ENCODE measurements around the gene TEX52. TPM values are rescaled to one million over a fixed set of nuclear protein-coding genes. Genes with fewer than 3 reads are reported as not detected.

The TEX52 gene
- total RNA-seq, 1 experiment from 2014 or later, result not detected

DNA sequence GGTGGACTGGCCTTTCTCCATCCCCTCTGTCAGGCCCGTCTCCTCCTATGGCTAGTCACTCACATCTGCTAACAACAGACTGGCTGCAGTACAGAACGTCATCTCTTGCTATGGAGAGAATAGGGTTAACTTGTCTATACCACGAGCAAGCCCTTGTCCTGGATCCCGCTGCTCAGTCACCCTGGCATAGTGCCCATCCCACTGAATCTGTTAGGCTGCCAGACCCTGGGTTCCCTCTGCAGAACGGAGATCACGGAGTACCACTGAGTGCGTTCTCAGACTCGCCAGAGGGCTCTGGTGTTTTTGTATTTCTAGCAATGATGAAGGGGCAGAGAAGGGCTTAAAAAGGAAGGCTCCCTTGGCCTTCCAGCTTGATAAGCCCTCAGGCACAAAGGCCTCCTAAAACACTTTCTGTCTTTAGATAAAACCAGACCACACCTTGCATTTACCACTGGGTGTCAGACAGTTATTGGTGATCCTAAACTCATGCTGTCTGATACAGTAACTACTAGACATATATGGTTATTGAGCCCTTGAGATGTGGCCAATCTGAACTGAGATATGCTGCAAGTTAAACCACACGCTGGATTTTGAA, 15.7 kb downstream of the TEX52 start:
- no peak for DNase-seq (ENCODE audit: low read depth, low spot score)
- in situ Hi-C loops (cut with HindIII; ENCODE audit: low pct_unique_long_range_greater_than_20kb, low sequenced_read_pairs), result no loop called here

DNA sequence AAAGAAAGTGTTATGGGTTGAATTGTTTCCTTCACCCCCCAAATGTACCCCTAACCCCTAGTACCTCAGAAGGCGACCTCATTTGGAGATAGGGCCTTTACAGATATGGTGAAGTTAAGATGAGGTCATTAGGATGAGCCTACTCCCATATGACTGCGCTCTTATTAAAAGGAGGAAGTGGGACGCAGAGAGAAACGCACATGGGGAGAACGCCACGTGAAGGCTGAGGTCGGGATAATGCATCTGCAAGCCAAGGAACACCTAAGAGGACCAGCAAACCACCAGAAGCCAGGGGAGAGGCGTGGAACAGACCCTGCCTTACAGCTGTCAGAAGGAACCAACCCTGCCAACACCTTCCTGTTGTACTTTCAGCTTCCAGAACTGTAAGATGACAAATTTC, 20.3 kb downstream of the TEX52 start:
- DNase-seq (ENCODE audit: low read depth, low spot score), result no peak
- in situ Hi-C loops (cut with HindIII; ENCODE audit: low pct_unique_long_range_greater_than_20kb, low sequenced_read_pairs), result no loop called here

DNA sequence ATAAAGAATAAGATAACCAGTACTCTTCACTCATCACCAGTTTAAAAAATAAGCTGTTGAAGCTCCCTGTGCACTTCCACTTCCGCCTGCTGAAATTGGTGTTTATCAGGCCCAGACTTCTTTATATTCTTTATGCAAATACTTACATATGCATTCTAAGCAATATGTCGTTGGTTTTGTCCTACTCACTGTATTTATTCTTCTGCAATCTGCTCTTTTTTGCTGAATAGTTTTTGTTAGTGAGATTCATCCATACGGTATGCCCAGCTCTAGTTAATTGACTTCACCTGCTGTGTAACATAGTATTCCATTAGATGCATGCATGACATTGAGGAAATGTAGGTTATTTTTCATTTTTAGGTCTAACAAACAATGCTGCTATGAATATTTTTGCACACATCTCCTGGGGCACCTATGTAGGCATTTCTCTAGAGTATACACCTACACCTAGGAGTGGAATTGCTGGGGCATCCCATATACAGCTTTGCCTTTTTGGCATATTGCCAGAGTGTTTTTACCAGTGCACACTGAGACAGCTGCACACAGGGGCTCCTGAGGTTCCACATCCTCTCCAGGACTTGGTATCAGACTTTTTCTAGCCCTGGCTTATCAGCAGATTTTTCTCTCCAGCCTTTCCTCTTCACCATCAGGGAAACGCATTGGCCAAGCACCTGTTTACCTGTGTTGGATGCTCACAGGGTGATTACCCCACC, 21.0 kb downstream of the TEX52 start:
- in situ Hi-C loops (cut with HindIII; ENCODE audit: low pct_unique_long_range_greater_than_20kb, low sequenced_read_pairs), result no loop called here

DNA sequence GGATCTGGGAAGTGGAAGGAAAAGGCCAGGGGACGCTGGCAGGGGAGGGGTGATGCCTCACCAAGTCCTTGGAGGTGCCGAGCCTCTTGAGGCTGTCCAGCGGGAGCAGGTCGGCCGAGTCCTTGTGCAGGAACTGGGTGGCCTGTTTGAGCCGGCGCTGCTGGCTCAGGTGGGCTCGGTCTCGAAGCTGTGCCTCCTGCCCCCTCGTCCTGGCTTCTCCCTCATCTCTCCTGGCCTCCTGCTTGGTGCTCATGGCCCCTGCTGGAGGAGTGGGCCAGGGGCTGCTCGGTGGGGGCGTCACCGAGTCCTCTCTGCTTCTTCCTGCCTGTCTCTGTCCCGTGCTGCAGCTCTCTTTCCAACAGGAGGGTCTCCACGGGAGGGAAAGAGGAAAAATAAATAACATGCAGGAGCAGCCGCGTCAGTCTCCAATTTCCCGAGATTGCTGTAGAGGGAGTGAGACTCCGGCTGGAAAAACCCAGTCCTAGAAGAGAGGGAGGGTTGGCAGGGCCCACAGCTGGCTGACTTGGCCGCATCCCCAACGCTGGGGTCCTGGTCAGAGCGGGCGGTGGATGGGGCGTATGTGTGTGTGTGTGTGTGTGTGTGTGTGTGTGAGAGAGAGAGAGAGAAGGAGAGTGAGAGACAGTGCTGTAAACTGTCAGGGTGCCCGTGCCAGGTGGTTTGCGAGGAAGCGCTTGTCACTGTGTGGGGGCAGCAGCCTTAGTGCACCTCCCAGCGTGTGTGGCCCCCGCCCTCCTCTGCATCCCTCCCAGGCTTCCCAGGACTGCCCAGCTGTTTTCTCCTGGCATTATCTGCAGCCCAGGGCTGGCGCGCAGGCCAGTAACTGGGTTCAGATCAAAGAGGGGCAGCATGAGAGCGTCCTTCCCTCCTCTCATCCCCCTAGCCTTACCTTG, 22.0 kb downstream of the TEX52 start, which contains the start of gene NRIP2:
TSS of gene NRIP2 (minus strand) at position 455 of the 911 bp plus-strand sequence. CDS start at position 403, 52 bp downstream.
- in situ Hi-C loops (cut with HindIII; ENCODE audit: low pct_unique_long_range_greater_than_20kb, low sequenced_read_pairs), result no loop called here
- DNase-seq (ENCODE audit: low read depth, low spot score), result no peak

More for the DNA sequence above, 21.0 kb downstream of the TEX52 start:
- no peak for DNase-seq (ENCODE audit: low read depth, low spot score)

DNA sequence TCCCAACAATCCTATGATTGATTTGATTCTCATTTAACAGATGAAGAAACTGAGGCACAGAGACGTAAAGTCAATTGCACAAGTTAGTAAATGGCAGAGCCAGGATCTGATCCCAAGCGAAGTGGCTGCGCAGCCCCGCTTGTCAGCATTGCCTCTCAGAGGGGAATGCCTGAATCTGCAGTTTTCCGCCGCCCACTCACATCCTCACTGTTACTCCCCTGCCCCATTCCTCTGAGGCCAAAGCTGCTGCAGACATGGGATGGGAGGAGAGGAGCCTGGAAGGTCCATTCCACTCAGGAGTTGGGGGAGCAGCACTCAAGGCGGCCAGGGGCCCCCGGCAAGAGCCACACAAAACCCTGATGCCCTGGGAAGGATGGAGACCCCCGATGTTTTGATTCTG, 23.0 kb downstream of the TEX52 start:
- DNase-seq (ENCODE audit: low read depth, low spot score), result no peak
- in situ Hi-C loops (cut with HindIII; ENCODE audit: low pct_unique_long_range_greater_than_20kb, low sequenced_read_pairs), result no loop called here

DNA sequence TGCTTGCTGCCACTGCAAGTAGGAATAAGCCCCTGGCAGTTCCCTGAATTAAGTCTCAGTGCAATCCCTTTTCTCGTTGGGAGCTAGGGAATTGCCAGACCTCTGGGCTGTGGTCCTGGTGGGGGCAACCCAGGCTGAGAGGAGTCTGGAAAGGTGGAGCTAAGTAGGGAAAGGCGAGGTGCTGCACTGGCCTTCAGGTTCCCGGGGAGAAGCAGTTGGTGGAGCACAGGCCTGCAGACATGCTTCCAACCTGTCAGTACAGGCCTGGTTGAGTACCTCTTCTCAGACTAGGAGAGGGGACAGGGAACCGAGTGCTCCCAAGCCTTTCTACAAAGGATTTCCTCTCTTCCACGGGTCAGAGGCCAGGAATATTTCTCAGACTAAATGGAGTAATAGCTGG, 23.5 kb downstream of the TEX52 start:
- DNase-seq (ENCODE audit: low read depth, low spot score), result no peak
- in situ Hi-C loops (cut with HindIII; ENCODE audit: low pct_unique_long_range_greater_than_20kb, low sequenced_read_pairs), result no loop called here

DNA sequence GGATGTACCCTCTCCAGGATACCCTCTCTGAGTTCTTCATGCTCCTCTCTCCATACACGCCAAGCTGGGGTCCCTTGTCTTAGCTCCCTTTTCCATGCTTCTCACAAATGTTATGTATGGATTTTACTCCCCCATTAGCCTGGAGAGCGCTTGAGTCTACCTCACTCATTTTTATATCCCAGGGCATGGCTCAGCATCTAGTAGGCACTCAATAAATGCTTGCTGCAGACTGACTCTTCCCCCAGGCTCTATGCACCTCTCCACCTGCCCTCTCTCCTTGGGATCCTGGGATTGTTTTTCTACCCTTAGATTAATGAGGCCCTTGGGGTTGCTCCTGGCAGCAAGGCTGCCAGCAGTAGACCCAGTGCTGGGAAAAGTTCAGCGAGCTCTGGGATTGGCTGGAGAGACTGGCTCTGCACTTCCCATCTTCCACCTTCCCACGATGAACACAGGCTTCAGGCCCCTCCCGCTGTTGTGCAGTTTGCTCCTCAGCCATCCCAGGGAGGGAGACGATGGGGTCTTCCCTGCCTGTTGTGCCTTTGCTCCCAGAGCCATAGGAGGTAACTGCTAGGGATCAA, 24.2 kb downstream of the TEX52 start:
- no peak for DNase-seq (ENCODE audit: low read depth, low spot score)
- in situ Hi-C loops (cut with HindIII; ENCODE audit: low pct_unique_long_range_greater_than_20kb, low sequenced_read_pairs), result no loop called here

DNA sequence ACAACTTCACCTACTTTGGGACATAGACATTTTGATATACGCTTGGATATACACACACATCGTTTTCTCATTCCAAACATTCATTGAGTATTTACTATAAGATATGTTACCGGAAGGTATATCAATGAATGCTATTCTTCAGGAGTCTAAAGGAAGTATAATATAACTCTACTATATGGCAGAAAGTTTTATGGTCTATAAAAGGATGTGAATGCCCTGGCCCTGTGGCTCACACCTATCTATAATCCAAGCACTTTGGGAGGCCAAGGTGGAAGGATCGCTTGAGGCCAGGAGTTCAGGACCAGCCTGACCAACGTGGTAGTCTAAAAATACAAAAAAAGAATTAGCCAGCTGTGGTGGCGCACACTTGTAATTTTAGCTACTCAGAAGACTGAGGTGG, 27.6 kb downstream of the TEX52 start:
- no peak for DNase-seq (ENCODE audit: low read depth, low spot score)

DNA sequence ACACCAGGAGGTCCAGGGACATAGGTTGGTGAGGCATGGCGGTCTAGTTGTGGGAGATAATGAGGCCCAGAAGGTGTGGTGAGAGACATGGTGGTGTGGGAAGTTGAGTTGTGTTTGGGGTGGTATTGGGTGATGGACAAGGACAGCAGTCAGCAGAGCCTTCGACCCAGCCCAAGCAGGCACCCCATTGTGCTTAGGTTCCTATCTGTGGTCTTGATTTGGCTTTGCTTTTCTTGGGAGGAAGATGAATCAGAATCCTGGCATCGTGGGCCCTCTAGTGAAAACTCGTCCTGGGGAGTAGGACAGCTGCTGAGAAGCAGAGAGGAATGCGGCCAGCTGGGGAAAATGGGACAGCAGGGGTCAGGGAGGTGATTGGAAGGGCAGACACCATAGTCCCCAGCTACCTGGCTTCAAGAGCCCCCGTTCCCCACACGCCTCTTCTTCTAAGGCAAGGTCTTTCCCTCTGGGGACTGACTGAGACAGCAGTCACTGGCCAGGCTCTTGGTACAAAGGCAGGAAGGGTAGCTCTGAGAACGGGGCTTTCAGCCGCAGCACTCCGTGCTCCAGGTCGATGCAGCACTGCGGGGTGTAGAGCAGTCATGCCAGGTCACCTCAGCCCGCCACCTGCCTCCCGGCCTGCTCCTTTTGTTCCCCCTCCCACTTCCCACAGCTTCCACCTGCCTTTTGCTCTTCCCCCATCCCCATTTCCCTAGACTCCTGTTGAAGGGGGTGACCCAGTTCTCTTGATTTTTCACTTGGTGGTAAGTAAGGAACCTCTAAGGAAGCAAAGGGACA, 29.9 kb downstream of the TEX52 start:
- in situ Hi-C loops (cut with HindIII; ENCODE audit: low pct_unique_long_range_greater_than_20kb, low sequenced_read_pairs), result no loop called here
- DNase-seq (ENCODE audit: low read depth, low spot score), result no peak

More for the DNA sequence above, 27.6 kb downstream of the TEX52 start:
- in situ Hi-C loops (cut with HindIII; ENCODE audit: low pct_unique_long_range_greater_than_20kb, low sequenced_read_pairs), result no loop called here

DNA sequence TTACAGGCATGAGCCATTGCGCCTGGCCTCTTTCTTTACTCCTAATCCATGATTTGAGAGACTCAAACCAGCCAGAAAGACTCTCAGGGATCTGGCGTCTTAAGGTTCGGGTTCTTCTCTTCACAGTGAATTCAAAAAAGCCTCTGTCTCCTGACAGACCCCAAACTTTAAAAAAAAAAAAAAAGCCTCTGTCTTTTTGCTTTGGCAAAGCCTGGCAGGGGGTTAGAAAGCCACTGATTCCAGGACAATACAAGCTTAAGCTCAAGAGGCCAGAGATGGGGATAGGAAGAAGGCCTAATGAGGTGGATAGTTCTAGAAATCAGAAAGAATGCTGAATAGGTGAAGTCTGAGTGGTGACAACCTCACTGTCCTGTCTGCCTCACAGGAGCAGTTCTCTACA, 30.8 kb downstream of the TEX52 start:
- no peak for DNase-seq (ENCODE audit: low read depth, low spot score)
- in situ Hi-C loops (cut with HindIII; ENCODE audit: low pct_unique_long_range_greater_than_20kb, low sequenced_read_pairs), result no loop called here

DNA sequence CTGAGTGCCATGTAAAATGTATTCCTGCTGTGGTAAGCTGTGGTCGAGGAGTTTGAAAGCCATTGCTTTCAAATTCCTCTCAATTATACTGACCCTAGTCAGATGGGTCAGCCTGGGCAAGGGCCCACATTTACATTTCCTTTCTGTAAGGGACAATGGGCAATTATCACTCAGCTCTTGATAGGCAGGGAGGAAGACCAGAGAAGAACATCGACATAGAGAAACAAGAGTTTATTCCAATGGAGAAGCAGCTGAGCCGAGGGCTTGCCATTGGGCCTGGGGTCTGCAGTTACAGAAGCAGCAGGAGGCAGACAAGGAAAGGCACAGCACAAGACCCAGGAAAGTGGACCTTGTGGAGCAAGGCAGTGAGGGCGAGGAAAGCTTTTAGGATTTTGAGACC, 31.7 kb downstream of the TEX52 start:
- DNase-seq (ENCODE audit: low read depth, low spot score), result no peak
- in situ Hi-C loops (cut with HindIII; ENCODE audit: low pct_unique_long_range_greater_than_20kb, low sequenced_read_pairs), result no loop called here

DNA sequence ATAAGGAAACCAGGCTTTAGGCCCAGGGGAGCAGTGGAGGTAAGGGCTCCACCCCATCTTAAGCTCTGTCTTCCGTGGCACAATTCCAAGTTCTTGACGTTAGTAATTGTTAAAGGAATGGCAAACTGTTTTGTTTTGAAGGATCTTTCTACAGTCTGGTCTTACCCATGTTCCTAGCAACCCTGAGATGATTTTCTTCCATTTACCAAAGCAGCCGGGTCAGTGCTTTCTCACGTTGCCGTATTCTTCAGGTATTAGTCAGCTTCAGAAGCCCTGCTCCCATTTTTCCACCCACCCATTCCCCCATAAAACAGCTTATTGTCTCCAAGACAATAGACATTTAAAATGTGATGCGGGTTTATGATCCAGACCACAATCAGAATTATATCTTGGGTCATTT, 32.3 kb downstream of the TEX52 start:
- in situ Hi-C loops (cut with HindIII; ENCODE audit: low pct_unique_long_range_greater_than_20kb, low sequenced_read_pairs), result no loop called here
- DNase-seq (ENCODE audit: low read depth, low spot score), result no peak

DNA sequence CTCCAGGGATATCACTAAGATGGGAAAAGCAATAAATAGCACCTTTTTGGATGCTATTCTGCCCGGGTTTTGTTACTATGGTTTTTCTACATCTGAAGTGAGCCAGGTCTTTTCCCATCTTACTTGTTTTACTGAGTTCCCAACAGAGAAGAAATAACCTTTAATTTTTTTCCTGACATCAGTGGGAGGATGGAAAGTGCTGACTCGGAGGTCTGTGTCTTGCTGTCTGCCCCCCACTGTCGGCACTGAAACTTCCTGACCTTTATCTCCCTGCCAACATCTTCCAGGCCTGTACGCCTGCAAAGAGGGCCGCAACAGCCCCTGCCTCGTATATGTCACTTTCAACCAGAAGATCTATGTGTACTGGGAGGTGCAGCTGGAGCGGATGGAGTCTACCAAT, 33.4 kb downstream of the TEX52 start:
- in situ Hi-C loops (cut with HindIII; ENCODE audit: low pct_unique_long_range_greater_than_20kb, low sequenced_read_pairs), result no loop called here

DNA sequence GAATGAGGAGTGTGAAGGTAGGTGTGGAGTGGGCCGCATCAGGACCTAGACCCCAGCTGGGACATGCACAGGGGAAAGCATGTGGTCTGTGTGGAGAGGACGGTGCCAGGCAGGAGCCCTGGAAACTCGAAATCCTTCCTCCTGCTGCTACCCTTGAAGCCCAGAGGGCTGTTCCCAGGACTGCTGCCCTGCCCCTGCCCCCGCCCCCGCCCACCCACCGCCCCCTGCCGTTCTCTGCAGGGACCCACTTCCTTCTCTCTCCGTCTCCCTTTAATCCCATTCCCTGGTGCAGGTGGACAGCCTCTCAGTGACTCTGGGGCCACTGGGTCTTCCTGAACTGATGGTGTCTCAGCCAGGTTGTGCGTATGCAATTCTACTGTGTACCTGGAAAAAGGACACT, 36.4 kb downstream of the TEX52 start:
- in situ Hi-C loops (cut with HindIII; ENCODE audit: low pct_unique_long_range_greater_than_20kb, low sequenced_read_pairs), result no loop called here
- no peak for DNase-seq (ENCODE audit: low read depth, low spot score)

More for the DNA sequence above, 33.4 kb downstream of the TEX52 start:
- DNase-seq (ENCODE audit: low read depth, low spot score), result no peak

DNA sequence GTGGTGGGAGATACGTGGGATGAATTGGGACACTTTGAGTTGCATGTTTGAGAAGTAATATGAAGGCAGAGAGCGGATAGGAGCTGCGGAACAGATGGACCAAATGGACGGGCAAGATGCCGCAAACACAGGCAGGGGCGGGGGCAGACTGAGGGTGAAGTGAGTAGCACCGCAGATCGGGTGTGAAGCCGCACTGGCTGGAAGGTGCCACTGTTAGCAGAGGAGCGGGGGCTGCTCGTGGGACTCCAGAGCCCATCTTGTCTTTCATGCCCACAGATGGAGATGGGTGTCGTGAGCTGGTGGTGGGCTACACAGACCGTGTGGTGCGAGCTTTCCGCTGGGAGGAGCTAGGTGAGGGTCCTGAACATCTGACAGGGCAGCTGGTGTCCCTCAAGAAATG, 37.0 kb downstream of the TEX52 start:
- in situ Hi-C loops (cut with HindIII; ENCODE audit: low pct_unique_long_range_greater_than_20kb, low sequenced_read_pairs), result no loop called here
- no peak for DNase-seq (ENCODE audit: low read depth, low spot score)

DNA sequence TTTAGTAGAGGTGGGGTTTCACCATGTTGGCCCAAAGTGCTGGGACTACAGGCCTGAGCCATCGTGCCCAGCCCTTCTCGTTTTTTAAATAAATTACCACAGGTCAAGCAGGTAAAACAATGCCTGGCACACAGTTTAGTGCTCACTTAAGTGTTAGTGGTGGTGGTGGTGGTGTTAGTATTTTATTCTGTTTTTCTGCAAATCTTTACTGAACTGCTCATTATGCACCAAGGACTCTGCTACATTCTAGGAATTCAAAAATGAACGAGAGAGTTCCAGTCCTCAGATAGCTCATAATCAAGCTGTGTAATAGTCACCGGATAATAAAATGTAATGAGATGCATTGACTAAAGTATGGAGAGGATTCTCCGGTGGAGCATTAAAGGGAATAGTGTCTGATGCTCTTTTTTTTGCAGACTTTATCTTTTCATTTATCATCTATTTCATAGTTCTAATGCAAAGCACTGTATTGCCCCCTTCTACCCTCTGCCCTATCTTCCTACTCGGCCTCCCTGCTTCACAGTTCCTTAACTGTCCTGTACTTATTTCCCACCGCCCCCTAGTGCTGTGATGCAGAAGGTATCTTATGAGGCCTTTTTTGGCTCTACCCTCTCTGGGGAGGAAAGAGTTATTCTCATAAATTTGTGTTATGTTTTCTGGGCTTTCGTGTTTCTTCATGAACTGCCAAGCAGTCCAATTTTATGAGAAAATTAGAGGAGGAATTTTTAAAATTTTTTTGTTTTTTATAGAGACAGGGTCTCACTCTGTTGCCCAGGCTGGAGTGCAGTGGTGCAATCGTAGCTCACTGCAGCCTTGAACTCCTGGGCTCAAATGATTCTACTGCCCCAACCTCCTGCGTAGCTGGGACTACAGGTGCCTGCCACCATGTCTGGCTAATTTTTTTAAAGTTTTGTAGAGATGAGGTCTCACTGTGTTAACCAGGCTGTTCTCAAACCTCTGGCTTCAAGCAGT, 43.3 kb downstream of the TEX52 start:
- DNase-seq (ENCODE audit: low read depth, low spot score), result peak; percentile 86
- in situ Hi-C loops (cut with HindIII; ENCODE audit: low pct_unique_long_range_greater_than_20kb, low sequenced_read_pairs), result no loop called here

Data from SK-MEL-5 (cell line).